Iris pigment epithelial cell (primary cell): ENCODE results near the gene SF3B5.
"Not testable (repeated sequence)": the region's sequence is repeated elsewhere in the genome, so short reads cannot be mapped to it uniquely, and the experiment has no call there.

Source experiments
- DNase-seq: peaks from one replicate; pipeline ENCODE4 v3.0.0-alpha.2; 2011; ENCODE audit warnings: low read depth

The SF3B5 gene

GRCh38 chr6:144104898-144105487, 9.6 kb upstream of the SF3B5 start:
- peak; percentile 77 for DNase-seq

- no peak for DNase-seq
These were observed 9.1 kb upstream of the SF3B5 start for GRCh38 chr6:144104488-144104887.

- no peak for DNase-seq
These were observed 7.7 kb upstream of the SF3B5 start for GRCh38 chr6:144103026-144103563.

- DNase-seq, result no peak
These were observed 3.6 kb upstream of the SF3B5 start for GRCh38 chr6:144098993-144099392.

GRCh38 chr6:144094731-144095133, 641 bp downstream of the SF3B5 start:
- no peak for DNase-seq

- no peak for DNase-seq
These were observed 1.7 kb downstream of the SF3B5 start for GRCh38 chr6:144093658-144094057.

GRCh38 chr6:144093236-144093635, 2.1 kb downstream of the SF3B5 start:
- no peak for DNase-seq

- DNase-seq, result no peak
These were observed 5.0 kb downstream of the SF3B5 start for GRCh38 chr6:144090384-144090783.

GRCh38 chr6:144087789-144088426, 7.5 kb downstream of the SF3B5 start:
- no peak for DNase-seq

- DNase-seq, result no peak
These were observed 8.4 kb downstream of the SF3B5 start for GRCh38 chr6:144086959-144087358.

- no peak for DNase-seq
These were observed 12.2 kb downstream of the SF3B5 start for GRCh38 chr6:144083172-144083571.

- DNase-seq, result not testable (repeated sequence)
These were observed 13.0 kb downstream of the SF3B5 start for GRCh38 chr6:144082412-144082811.

GRCh38 chr6:144077871-144078270, 17.5 kb downstream of the SF3B5 start:
- DNase-seq, result no peak

- no peak for DNase-seq
These were observed 19.5 kb downstream of the SF3B5 start for GRCh38 chr6:144075875-144076274.

GRCh38 chr6:144075187-144075586, 20.2 kb downstream of the SF3B5 start:
- DNase-seq, result no peak

GRCh38 chr6:144073024-144073423, 22.3 kb downstream of the SF3B5 start:
- no peak for DNase-seq

GRCh38 chr6:144069506-144069905, 25.9 kb downstream of the SF3B5 start:
- no peak for DNase-seq

- DNase-seq, result no peak
These were observed 26.6 kb downstream of the SF3B5 start for GRCh38 chr6:144068794-144069193.

- no peak for DNase-seq
These were observed 28.5 kb downstream of the SF3B5 start for GRCh38 chr6:144066741-144067484.

GRCh38 chr6:144066255-144066654, 29.1 kb downstream of the SF3B5 start:
- DNase-seq, result no peak

GRCh38 chr6:144065213-144065660, 30.1 kb downstream of the SF3B5 start:
- DNase-seq, result no peak

- DNase-seq, result no peak
These were observed 30.8 kb downstream of the SF3B5 start for GRCh38 chr6:144064402-144065212.
